Astrocyte of the hippocampus (primary cell): ENCODE data around the gene PCLO.

Source experiments
- DNase-seq: peaks from one replicate; pipeline ENCODE4 v3.0.0; 2011; ENCODE audit warnings: low read depth, low spot score

The PCLO gene

DNA sequence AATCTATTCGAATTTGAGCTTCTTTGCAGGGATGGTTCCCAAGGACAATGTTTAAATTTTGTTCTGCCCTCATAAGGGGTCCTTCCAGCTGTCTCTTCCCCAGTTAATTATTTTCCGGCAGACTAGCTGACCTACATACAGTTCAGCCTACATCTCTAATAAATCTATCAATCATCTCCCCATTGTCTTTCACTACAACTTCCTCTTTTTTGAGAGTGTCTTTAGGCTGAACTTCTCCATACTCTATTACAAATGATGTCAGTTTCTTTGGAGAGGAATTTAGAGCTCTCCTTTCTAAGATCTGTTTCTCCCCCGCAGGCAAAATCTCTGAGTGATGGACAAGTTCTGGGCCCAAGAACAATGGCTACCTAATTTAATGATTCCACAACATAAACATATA is 122.2 kb downstream of the PCLO start:
- DNase-seq = no peak

DNA sequence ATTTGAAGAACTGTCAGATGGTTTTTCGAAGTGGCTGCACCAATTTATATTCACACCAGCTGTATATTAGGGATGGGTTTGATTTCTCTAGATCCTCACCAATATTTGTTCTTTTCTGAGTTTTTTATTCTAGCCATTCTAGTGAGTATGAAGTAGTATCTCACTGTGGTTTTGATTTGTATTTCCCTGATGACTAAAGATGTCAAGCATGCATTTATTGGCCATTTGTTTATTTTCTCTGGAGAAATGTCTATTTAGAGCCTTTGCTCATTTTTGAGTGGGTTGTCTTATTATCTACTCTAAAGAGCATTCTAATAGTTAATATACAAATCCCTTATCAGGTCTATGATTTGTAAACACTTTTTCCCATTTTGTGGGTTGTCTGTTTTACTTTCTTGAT is 123.9 kb downstream of the PCLO start:
- peak; percentile 31 for DNase-seq

GRCh38 chr7:83036721-83037380 is 125.8 kb downstream of the PCLO start:
- no peak for DNase-seq

GRCh38 chr7:83036130-83036529 is 126.6 kb downstream of the PCLO start:
- no peak for DNase-seq

DNA sequence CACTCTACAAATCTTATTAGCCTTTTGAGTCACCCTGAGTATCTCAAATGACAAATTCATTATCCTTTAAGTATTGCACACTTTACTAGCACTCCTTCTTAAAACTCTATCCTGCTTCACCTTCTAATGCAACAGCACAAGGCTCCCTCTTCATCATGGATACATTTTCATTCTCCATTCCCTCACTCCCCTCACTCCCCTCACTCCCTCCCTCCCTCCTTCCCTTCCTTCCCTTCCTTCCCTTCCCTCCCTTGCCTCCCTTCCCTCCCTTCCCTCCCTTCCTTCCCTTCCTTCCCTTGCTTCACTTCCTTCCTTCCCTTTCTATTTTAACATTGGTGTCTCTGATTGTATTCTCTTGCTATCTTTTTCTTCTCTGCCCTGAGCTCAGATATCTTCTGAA is 130.5 kb downstream of the PCLO start:
- DNase-seq = no peak

- peak; percentile 78 for DNase-seq
Measured at GRCh38 chr7:83023817-83024665, 138.6 kb downstream of the PCLO start.

DNA sequence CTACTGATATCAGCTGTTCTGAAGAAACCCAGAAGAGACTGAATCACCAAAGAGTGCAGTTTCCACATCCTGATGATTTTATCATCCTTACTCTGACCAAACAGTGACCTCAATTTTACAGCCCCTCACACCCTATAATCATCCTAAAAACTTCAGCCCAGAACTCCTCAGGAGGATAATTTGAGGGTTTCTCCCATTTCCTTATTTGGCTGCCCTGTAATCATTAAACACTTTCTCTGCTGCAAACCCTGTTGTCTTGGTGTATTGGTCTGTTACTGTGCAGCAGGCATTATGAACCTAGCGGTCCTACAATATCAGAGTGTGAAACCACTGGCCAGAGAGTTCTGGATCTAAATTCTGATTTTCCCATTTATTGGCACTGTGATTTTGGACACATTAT is 141.7 kb downstream of the PCLO start:
- no peak for DNase-seq

GRCh38 chr7:83020161-83020560 is 142.5 kb downstream of the PCLO start:
- DNase-seq = no peak

GRCh38 chr7:83015916-83016315 is 146.8 kb downstream of the PCLO start:
- DNase-seq = no peak

DNA sequence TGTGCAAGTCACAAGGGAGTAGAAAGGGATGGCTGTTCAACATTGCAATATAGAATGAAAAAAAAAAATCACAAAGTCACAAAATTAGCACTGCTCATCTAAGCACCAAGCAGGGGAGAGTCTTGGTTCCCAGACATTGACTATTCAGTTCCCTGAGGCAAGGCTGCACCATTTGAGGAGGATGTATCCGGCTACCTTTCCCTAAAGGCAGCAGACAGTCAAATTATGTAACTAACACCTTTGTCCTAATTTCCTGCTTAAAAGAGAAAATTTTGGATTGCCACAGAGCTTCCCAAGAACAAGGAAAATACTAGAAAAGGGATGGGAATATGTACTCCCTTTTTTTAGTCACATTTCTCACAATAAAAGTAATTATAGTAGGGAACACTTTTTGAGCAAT is 148.1 kb downstream of the PCLO start:
- DNase-seq = no peak

GRCh38 chr7:83011954-83012353 is 150.7 kb downstream of the PCLO start:
- no peak for DNase-seq

GRCh38 chr7:83005410-83005809 is 157.3 kb downstream of the PCLO start:
- peak; percentile 11 for DNase-seq

DNA sequence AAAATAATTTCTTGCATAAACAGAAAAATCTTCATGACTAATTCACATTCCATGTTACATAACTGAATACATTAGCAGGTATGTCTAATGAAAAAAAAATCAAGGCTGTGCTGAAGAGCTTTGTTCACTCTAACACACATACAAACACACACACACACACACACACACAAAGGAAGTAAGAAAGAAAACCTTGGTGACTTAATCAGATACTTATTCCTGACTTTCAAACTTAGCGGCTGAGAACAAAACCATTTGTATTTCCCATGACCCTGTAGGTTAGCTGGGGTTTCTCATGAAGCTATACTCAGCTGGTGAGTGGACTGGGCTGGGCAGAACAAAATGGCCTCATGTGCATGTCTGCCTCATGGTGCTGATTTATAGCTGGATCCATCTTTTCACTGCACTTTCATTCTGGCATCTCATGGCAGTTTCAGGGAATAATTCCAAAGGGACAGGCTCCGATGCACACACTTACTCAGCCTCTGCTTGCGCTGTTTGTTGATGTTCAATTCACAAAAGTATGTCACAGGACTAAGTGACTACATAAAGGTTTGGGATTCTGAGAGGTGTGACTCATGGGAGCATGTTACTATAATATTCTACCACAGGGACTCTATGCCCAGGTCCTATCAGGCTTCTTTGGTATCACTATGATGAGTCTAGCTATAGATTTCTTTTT is 161.2 kb downstream of the PCLO start:
- peak; percentile 36 for DNase-seq

DNA sequence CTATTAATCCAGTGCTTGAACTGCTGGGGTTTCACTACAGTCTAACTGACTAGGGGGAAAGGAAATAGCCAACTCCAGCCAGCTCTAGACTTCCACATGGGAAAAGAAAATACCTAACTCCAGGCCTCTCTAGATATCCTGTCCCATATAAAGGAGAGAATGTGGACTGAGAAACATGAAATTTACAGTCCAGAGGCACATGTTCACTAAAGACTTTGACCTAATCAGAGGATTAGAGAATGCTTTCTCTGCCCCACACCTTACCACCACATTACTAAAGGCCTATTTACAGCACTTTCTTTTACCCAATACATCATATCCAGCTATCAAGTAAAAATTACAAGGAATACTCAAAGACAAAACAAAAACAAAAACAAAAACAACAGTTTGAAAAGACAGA is 164.2 kb downstream of the PCLO start:
- DNase-seq = no peak

GRCh38 chr7:82985144-82985802 is 177.4 kb downstream of the PCLO start:
- no peak for DNase-seq

- no peak for DNase-seq
Measured at GRCh38 chr7:82980130-82980788, 182.4 kb downstream of the PCLO start.

DNA sequence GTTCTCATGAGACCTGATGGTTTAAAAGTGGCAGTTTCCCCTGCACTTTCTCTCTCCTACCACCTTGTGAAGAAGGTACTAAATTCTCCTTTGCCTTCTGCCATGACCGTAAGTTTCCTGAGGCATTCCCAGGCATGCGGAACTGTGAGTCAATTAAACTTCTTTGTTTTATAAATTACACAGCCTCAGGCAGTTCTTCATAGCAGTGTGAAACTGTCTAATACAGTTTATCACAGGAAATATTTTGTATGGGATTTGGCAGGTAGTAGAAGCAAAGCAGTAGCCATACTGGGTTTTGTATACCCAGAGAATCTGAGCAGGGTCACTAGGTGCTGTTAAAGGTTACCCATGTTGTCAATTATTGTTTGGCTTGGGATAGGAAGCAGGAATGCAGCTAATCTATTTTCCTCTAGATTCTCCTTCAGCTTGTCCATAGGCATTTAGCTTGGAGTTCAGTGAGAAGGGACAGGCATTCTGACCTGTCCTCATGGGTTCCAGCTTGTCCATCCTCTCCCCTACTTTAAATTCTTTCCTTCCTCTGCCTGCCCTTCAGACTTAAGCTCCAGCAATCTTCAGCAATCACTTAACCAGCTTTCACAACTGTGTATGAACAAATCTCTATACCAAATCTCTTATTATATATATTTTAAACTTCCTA is 186.7 kb downstream of the PCLO start:
- no peak for DNase-seq

- DNase-seq = no peak
Measured at GRCh38 chr7:82972135-82972534, 190.5 kb downstream of the PCLO start.

- DNase-seq = no peak
Measured at GRCh38 chr7:82965088-82966036, 197.3 kb downstream of the PCLO start.
